ENCODE data around the gene ATP6V1F.

The ATP6V1F gene

GRCh38 chr7:128877756-128878120 lies 15.1 kb downstream of the ATP6V1F start:
- H3K4me1 Mint-ChIP-seq (ENCODE audit: low read depth) = no peaks in the 10 kb centered on the region
- H3K27ac Mint-ChIP-seq = no peak overlapping the region
- H3K27me3 Mint-ChIP-seq (ENCODE audit: low read depth) = no peaks in the 10 kb centered on the region
- H3K36me3 Mint-ChIP-seq (ENCODE audit: low read depth) = no peaks in the 10 kb centered on the region
- no peaks in the 10 kb centered on the region for H3K9me3 Mint-ChIP-seq
- no peak overlapping the region for H3K4me3 Mint-ChIP-seq

- no peak overlapping the region for H3K4me3 Mint-ChIP-seq
- H3K27ac Mint-ChIP-seq = no peak overlapping the region
- peaks cover under 1% of the 10 kb centered on the region for H3K4me1 Mint-ChIP-seq (ENCODE audit: low read depth)
- no peaks in the 10 kb centered on the region for H3K27me3 Mint-ChIP-seq (ENCODE audit: low read depth)
- no peaks in the 10 kb centered on the region for H3K9me3 Mint-ChIP-seq
- no peaks in the 10 kb centered on the region for H3K36me3 Mint-ChIP-seq (ENCODE audit: low read depth)
These were observed 15.8 kb downstream of the ATP6V1F start for GRCh38 chr7:128878226-128879105.

GRCh38 chr7:128879461-128879938 lies 16.8 kb downstream of the ATP6V1F start:
- peaks cover 3% of the 10 kb centered on the region for H3K4me1 Mint-ChIP-seq (ENCODE audit: low read depth)
- H3K9me3 Mint-ChIP-seq = no peaks in the 10 kb centered on the region
- H3K36me3 Mint-ChIP-seq (ENCODE audit: low read depth) = no peaks in the 10 kb centered on the region
- H3K27ac Mint-ChIP-seq = no peak overlapping the region
- H3K27me3 Mint-ChIP-seq (ENCODE audit: low read depth) = no peaks in the 10 kb centered on the region
- no peak overlapping the region for H3K4me3 Mint-ChIP-seq

GRCh38 chr7:128879939-128880746 lies 17.5 kb downstream of the ATP6V1F start:
- H3K4me3 Mint-ChIP-seq = no peak overlapping the region
- H3K27me3 Mint-ChIP-seq (ENCODE audit: low read depth) = no peaks in the 10 kb centered on the region
- H3K4me1 Mint-ChIP-seq (ENCODE audit: low read depth) = peaks cover 3% of the 10 kb centered on the region
- H3K9me3 Mint-ChIP-seq = no peaks in the 10 kb centered on the region
- H3K36me3 Mint-ChIP-seq (ENCODE audit: low read depth) = no peaks in the 10 kb centered on the region
- H3K27ac Mint-ChIP-seq = no peak overlapping the region

- Mint-ChIP-seq H3K27me3 (ENCODE audit: low read depth) (peaks cover 3% of the 10 kb centered on the region), H3K36me3 (ENCODE audit: low read depth) (no peaks in the 10 kb centered on the region), H3K27ac (no peak overlapping the region), H3K4me1 (ENCODE audit: low read depth) (peaks cover 3% of the 10 kb centered on the region), H3K4me3 (no peak overlapping the region), H3K9me3 (no peaks in the 10 kb centered on the region)
These were observed 18.3 kb downstream of the ATP6V1F start for GRCh38 chr7:128880791-128881457.

- H3K36me3 Mint-ChIP-seq (ENCODE audit: low read depth) = no peaks in the 10 kb centered on the region
- no peaks in the 10 kb centered on the region for H3K9me3 Mint-ChIP-seq
- peaks cover 3% of the 10 kb centered on the region for H3K4me1 Mint-ChIP-seq (ENCODE audit: low read depth)
- H3K27me3 Mint-ChIP-seq (ENCODE audit: low read depth) = peaks cover 3% of the 10 kb centered on the region
- no peak overlapping the region for H3K4me3 Mint-ChIP-seq
- no peak overlapping the region for H3K27ac Mint-ChIP-seq
These were observed 18.9 kb downstream of the ATP6V1F start for GRCh38 chr7:128881458-128882125.

- Mint-ChIP-seq H3K27ac (no peak overlapping the region), H3K36me3 (ENCODE audit: low read depth) (no peaks in the 10 kb centered on the region), H3K27me3 (ENCODE audit: low read depth) (peaks cover 3% of the 10 kb centered on the region), H3K9me3 (no peaks in the 10 kb centered on the region), H3K4me1 (ENCODE audit: low read depth) (peaks cover 3% of the 10 kb centered on the region), H3K4me3 (no peak overlapping the region)
These were observed 19.5 kb downstream of the ATP6V1F start for GRCh38 chr7:128882134-128882533.

GRCh38 chr7:128883622-128884448 lies 21.2 kb downstream of the ATP6V1F start:
- H3K9me3 Mint-ChIP-seq = no peaks in the 10 kb centered on the region
- H3K27me3 Mint-ChIP-seq (ENCODE audit: low read depth) = peaks cover 3% of the 10 kb centered on the region
- H3K27ac Mint-ChIP-seq = no peak overlapping the region
- H3K36me3 Mint-ChIP-seq (ENCODE audit: low read depth) = no peaks in the 10 kb centered on the region
- no peak overlapping the region for H3K4me3 Mint-ChIP-seq
- H3K4me1 Mint-ChIP-seq (ENCODE audit: low read depth) = peaks cover 3% of the 10 kb centered on the region

- Mint-ChIP-seq H3K27me3 (ENCODE audit: low read depth) (peaks cover 3% of the 10 kb centered on the region), H3K27ac (no peak overlapping the region), H3K4me1 (ENCODE audit: low read depth) (peaks cover 3% of the 10 kb centered on the region), H3K36me3 (ENCODE audit: low read depth) (no peaks in the 10 kb centered on the region), H3K9me3 (no peaks in the 10 kb centered on the region), H3K4me3 (no peak overlapping the region)
These were observed 22.1 kb downstream of the ATP6V1F start for GRCh38 chr7:128884561-128885369.

- H3K9me3 Mint-ChIP-seq = no peaks in the 10 kb centered on the region
- H3K27ac Mint-ChIP-seq = no peak overlapping the region
- no peak overlapping the region for H3K4me3 Mint-ChIP-seq
- H3K27me3 Mint-ChIP-seq (ENCODE audit: low read depth) = peaks cover 3% of the 10 kb centered on the region
- no peaks in the 10 kb centered on the region for H3K36me3 Mint-ChIP-seq (ENCODE audit: low read depth)
- H3K4me1 Mint-ChIP-seq (ENCODE audit: low read depth) = peaks cover 3% of the 10 kb centered on the region
These were observed 22.9 kb downstream of the ATP6V1F start for GRCh38 chr7:128885370-128886187.

- Mint-ChIP-seq H3K36me3 (ENCODE audit: low read depth) (no peaks in the 10 kb centered on the region), H3K9me3 (no peaks in the 10 kb centered on the region), H3K4me3 (no peak overlapping the region), H3K27ac (no peak overlapping the region), H3K27me3 (ENCODE audit: low read depth) (peaks cover 4% of the 10 kb centered on the region), H3K4me1 (ENCODE audit: low read depth) (peaks cover 3% of the 10 kb centered on the region)
These were observed 23.9 kb downstream of the ATP6V1F start for GRCh38 chr7:128886391-128887168.
